Measurements from ENCODE around the gene SMIM14. TPM values are rescaled to one million over a fixed set of nuclear protein-coding genes. Genes with fewer than 3 reads are reported as not detected.
"Not testable (repeated sequence)": the region's sequence is repeated elsewhere in the genome, so short reads cannot be mapped to it uniquely, and the experiment has no call there.

The SMIM14 gene
- total RNA-seq, 1 donor from 2014 or later = 48.6 TPM

- DNase-seq (ENCODE audit: low spot score) = no peak
These were observed 108.0 kb downstream of the SMIM14 start for GRCh38 chr4:39530682-39531081.

- DNase-seq (ENCODE audit: low spot score) = no peak
These were observed 109.1 kb downstream of the SMIM14 start for GRCh38 chr4:39529534-39529933.

GRCh38 chr4:39528061-39528465 is 110.6 kb downstream of the SMIM14 start:
- peak; percentile 83 for DNase-seq (ENCODE audit: low spot score)

GRCh38 chr4:39527296-39528060 is 111.2 kb downstream of the SMIM14 start, which contains the start of gene UGDH:
UGDH (minus strand) TSS chr4:39527439; CDS start chr4:39521512, 5,927 bp downstream.
- peak; percentile 97 for DNase-seq (ENCODE audit: low spot score)

- DNase-seq (ENCODE audit: low spot score) = no peak
These were observed 111.8 kb downstream of the SMIM14 start for GRCh38 chr4:39526765-39527295.

GRCh38 chr4:39525822-39526690 is 112.6 kb downstream of the SMIM14 start:
- DNase-seq (ENCODE audit: low spot score) = no peak

GRCh38 chr4:39524161-39524957 is 114.3 kb downstream of the SMIM14 start:
- DNase-seq (ENCODE audit: low spot score) = no peak

- DNase-seq (ENCODE audit: low spot score) = no peak
These were observed 116.6 kb downstream of the SMIM14 start for GRCh38 chr4:39522068-39522467.

GRCh38 chr4:39521253-39521919 is 117.3 kb downstream of the SMIM14 start:
- no peak for DNase-seq (ENCODE audit: low spot score)

GRCh38 chr4:39518484-39518883 is 120.2 kb downstream of the SMIM14 start:
- DNase-seq (ENCODE audit: low spot score) = no peak

GRCh38 chr4:39516407-39516966 is 122.2 kb downstream of the SMIM14 start:
- DNase-seq (ENCODE audit: low spot score) = no peak

- DNase-seq (ENCODE audit: low spot score) = not testable (repeated sequence)
These were observed 122.8 kb downstream of the SMIM14 start for GRCh38 chr4:39515669-39516401.

- DNase-seq (ENCODE audit: low spot score) = no peak
These were observed 123.7 kb downstream of the SMIM14 start for GRCh38 chr4:39514888-39515401.

GRCh38 chr4:39514266-39514665 is 124.4 kb downstream of the SMIM14 start:
- DNase-seq (ENCODE audit: low spot score) = not testable (repeated sequence)

- DNase-seq (ENCODE audit: low spot score) = no peak
These were observed 128.2 kb downstream of the SMIM14 start for GRCh38 chr4:39510348-39510929.

- DNase-seq (ENCODE audit: low spot score) = no peak
These were observed 133.1 kb downstream of the SMIM14 start for GRCh38 chr4:39505581-39505980.

- DNase-seq (ENCODE audit: low spot score) = no peak
These were observed 134.1 kb downstream of the SMIM14 start for GRCh38 chr4:39504538-39504937.

- not testable (repeated sequence) for DNase-seq (ENCODE audit: low spot score)
These were observed 136.0 kb downstream of the SMIM14 start for GRCh38 chr4:39502664-39503035.

- DNase-seq (ENCODE audit: low spot score) = no peak
These were observed 136.5 kb downstream of the SMIM14 start for GRCh38 chr4:39502019-39502663.
